ENCODE data around the gene KEL.

The KEL gene

DNA sequence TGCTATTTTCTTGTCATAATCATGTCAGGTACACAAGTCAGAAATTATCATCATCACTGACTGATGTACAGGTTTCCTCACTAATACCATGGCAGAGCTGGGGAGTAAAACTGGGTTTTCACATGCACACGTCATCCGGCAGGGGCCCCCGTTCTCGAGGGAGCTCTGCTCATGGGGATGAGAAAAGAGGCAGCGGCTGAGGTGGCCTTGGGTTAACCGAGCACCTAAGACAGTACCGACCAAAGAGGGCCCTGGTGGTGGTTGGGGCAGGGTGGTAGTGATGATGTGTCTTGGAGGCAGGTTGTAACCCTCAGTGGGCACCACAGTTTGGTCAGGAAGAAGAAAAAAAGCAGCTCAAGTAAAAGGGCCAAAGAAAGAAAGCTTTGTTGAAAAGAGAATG, 64.5 kb downstream of the KEL start:
- WGBS, 2 donors (ENCODE audit: extremely low coverage in 2 of 2, insufficient read length in 2 of 2, insufficient replicate concordance in 1 of 2) = no CpG with 5 or more reads among the region's 7 CpGs
- H3K36me3 ChIP-seq (replicated peaks in 1 of 2; ENCODE audit: control insufficient read depth in 2 of 2, insufficient read depth in 2 of 2, low read length in 2 of 2) = no peaks in the 10 kb centered on the region
- H2AFZ ChIP-seq (ENCODE audit: low read length) = no peak overlapping the region
- no peak overlapping the region for H3K14ac ChIP-seq (ENCODE audit: low read length)
- H4K8ac ChIP-seq (ENCODE audit: low read depth, low read length) = no peak overlapping the region
- no peaks in the 10 kb centered on the region for H3K9me3 ChIP-seq (replicated peaks in 1 of 2; ENCODE audit: control insufficient read depth in 2 of 2, insufficient read depth in 1 of 2, low read depth in 1 of 2, low read length in 2 of 2)
- peaks cover 0 to 9% of the 10 kb centered on the region in 2 donors for H3K4me1 ChIP-seq (ENCODE audit: control insufficient read depth in 2 of 2, insufficient read depth in 1 of 2, low read depth in 1 of 2, low read length in 2 of 2)
- no peak overlapping the region for H4K91ac ChIP-seq (ENCODE audit: low read depth, low read length, poor library complexity)
- H2BK12ac ChIP-seq (ENCODE audit: low read length) = no peak overlapping the region
- no peak overlapping the region for H3K4me3 ChIP-seq (ENCODE audit: low read length in 2 of 2)
- no peak for DNase-seq (ENCODE audit: low spot score)
- H2BK5ac ChIP-seq (ENCODE audit: low read length) = no peak overlapping the region
- no peaks in the 10 kb centered on the region for H3K79me1 ChIP-seq (ENCODE audit: low read depth, low read length)
- no peak overlapping the region for H3K9ac ChIP-seq (ENCODE audit: low read depth, low read length, poor library complexity)
- H2AK5ac ChIP-seq (ENCODE audit: low read depth, low read length) = no peak overlapping the region
- H3K27me3 ChIP-seq (ENCODE audit: control insufficient read depth in 3 of 3, insufficient read depth in 3 of 3, low read depth in 1 of 3, low read length in 3 of 3) = no peaks in the 10 kb centered on the region
- H3K23ac ChIP-seq (ENCODE audit: low read depth, low read length, poor library complexity) = no peak overlapping the region
- H2BK15ac ChIP-seq (ENCODE audit: low read length) = no peak overlapping the region
- no peak overlapping the region for H3K4me2 ChIP-seq (ENCODE audit: insufficient read depth, low read length, poor library complexity, severe bottlenecking)
- no peak overlapping the region for H2BK120ac ChIP-seq (ENCODE audit: low read depth, low read length)
- H3K27ac ChIP-seq (replicated peaks; ENCODE audit: low read length) = no peak overlapping the region
- no peak overlapping the region for H3K4ac ChIP-seq (ENCODE audit: low read length)
- H3K18ac ChIP-seq (ENCODE audit: low read length) = no peak overlapping the region

DNA sequence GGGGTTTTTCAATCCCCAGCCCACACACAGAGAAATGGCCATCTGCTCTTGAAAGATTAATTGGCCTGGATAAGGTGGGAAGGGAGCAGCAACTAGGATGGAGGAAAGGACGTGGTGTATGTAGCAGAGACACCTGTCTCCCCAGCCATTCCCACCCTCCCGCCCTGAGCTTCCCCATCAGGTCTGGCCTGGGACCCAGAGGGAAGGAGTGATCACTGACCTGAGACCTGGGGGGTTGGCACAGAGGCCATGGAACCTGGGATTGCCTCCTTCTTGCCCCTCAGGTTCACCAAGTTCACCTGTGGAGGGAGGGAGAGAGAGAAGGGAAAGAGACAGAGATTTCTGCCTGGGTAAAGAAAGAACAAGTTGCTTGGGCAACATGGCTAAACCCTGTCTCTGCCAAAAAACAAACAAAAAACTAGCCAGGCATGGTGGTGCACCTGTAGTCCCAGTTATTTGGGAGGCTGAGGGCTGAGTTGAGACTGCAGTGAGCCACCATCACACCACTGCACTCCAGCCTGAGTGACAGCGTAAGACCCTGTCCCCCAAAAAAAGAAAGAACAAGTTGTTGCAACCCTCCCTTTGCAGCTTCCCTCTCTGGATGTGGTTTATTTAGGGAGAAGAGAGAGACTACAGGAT, 65.3 kb downstream of the KEL start:
- Histone ChIP-seq H3K27me3 (ENCODE audit: control insufficient read depth in 3 of 3, insufficient read depth in 3 of 3, low read depth in 1 of 3, low read length in 3 of 3) (no peaks in the 10 kb centered on the region), H3K18ac (ENCODE audit: low read length) (no peak overlapping the region), H3K9me3 (replicated peaks in 1 of 2; ENCODE audit: control insufficient read depth in 2 of 2, insufficient read depth in 1 of 2, low read depth in 1 of 2, low read length in 2 of 2) (no peaks in the 10 kb centered on the region), H2AK5ac (ENCODE audit: low read depth, low read length) (no peak overlapping the region), H3K23ac (ENCODE audit: low read depth, low read length, poor library complexity) (no peak overlapping the region), H3K4me1 (ENCODE audit: control insufficient read depth in 2 of 2, insufficient read depth in 1 of 2, low read depth in 1 of 2, low read length in 2 of 2) (peaks cover 0 to 8% of the 10 kb centered on the region in 2 donors), H4K91ac (ENCODE audit: low read depth, low read length, poor library complexity) (no peak overlapping the region), H3K9ac (ENCODE audit: low read depth, low read length, poor library complexity) (no peak overlapping the region), H2BK120ac (ENCODE audit: low read depth, low read length) (no peak overlapping the region), H2BK12ac (ENCODE audit: low read length) (no peak overlapping the region), H3K14ac (ENCODE audit: low read length) (no peak overlapping the region), H3K4me2 (ENCODE audit: insufficient read depth, low read length, poor library complexity, severe bottlenecking) (no peak overlapping the region), H3K36me3 (replicated peaks in 1 of 2; ENCODE audit: control insufficient read depth in 2 of 2, insufficient read depth in 2 of 2, low read length in 2 of 2) (no peaks in the 10 kb centered on the region), H2AFZ (ENCODE audit: low read length) (no peak overlapping the region), H3K4me3 (ENCODE audit: low read length in 2 of 2) (no peak overlapping the region), H3K79me1 (ENCODE audit: low read depth, low read length) (no peaks in the 10 kb centered on the region), H4K8ac (ENCODE audit: low read depth, low read length) (no peak overlapping the region), H3K4ac (ENCODE audit: low read length) (no peak overlapping the region), H2BK5ac (ENCODE audit: low read length) (no peak overlapping the region), H2BK15ac (ENCODE audit: low read length) (no peak overlapping the region), H3K27ac (replicated peaks; ENCODE audit: low read length) (no peak overlapping the region)
- no CpG with 5 or more reads among the region's 3 CpGs for WGBS, 2 donors (ENCODE audit: extremely low coverage in 2 of 2, insufficient read length in 2 of 2, insufficient replicate concordance in 1 of 2)
- no peak for DNase-seq (ENCODE audit: low spot score)

DNA sequence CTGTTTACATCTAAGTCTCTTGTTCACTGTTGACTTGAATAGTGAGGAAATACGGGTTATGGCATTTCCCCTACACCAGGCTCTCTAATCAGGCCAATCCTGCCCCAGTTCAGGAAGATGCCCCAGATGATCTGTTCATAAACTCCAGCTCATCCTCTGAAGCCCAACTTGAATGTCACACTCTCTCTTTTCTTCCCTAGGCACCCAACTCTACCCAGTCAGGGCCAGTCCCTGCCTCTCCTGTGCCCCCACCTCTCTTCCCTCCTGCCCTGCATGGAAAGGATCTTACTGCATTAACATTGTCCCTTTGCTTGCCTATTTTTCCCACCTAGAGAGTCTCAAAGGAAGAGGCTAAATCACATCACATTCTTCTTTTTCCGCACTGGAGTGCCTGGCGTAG, 66.0 kb downstream of the KEL start:
- WGBS, 2 donors (ENCODE audit: extremely low coverage in 2 of 2, insufficient read length in 2 of 2, insufficient replicate concordance in 1 of 2) = no CpG with 5 or more reads among the region's 3 CpGs
- Histone ChIP-seq H2BK12ac (ENCODE audit: low read length) (no peak overlapping the region), H4K8ac (ENCODE audit: low read depth, low read length) (no peak overlapping the region)

DNA sequence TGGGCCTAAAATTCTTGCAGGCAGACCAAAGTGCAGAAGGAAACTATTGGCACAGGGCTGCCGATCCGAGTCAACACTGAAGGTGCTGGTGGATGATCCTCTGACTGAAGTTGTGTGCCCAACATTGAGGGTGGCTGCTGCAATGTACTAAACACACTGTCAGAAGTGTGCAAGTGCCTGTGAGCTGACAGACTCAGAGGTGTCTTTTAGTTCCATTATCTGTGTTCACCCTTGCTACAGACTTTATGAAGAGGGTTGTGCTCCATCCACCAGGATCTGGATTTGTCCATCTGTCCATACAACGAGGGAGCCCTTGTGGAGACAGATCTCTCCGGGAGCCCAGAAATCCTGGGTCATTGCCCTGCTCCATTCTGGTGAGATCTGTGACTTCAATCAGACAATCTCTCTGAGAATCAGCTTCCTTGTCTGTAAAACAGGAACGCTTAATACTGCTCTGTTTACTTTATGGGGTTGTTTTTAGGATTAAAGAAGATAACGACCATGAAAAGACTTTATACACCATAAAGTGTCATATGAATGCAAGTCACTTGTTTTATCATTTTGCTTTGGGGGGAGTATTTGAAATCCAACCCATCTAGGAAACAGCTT, 67.1 kb downstream of the KEL start:
- no peak overlapping the region for H2AFZ ChIP-seq (ENCODE audit: low read length)
- no peak overlapping the region for H2BK5ac ChIP-seq (ENCODE audit: low read length)
- no peak overlapping the region for H3K18ac ChIP-seq (ENCODE audit: low read length)
- H2BK120ac ChIP-seq (ENCODE audit: low read depth, low read length) = no peak overlapping the region
- H3K4ac ChIP-seq (ENCODE audit: low read length) = no peak overlapping the region
- no peak overlapping the region for H3K4me2 ChIP-seq (ENCODE audit: insufficient read depth, low read length, poor library complexity, severe bottlenecking)
- no peak for DNase-seq (ENCODE audit: low spot score)
- H2BK15ac ChIP-seq (ENCODE audit: low read length) = no peak overlapping the region
- no peak overlapping the region for H3K23ac ChIP-seq (ENCODE audit: low read depth, low read length, poor library complexity)
- no peaks in the 10 kb centered on the region for H3K79me1 ChIP-seq (ENCODE audit: low read depth, low read length)
- H3K36me3 ChIP-seq (replicated peaks in 1 of 2; ENCODE audit: control insufficient read depth in 2 of 2, insufficient read depth in 2 of 2, low read length in 2 of 2) = no peaks in the 10 kb centered on the region
- peaks cover 0 to 3% (median 0%) of the 10 kb centered on the region in 3 experiments for H3K27me3 ChIP-seq (ENCODE audit: control insufficient read depth in 3 of 3, insufficient read depth in 3 of 3, low read depth in 1 of 3, low read length in 3 of 3)
- peaks cover 0 to 4% of the 10 kb centered on the region in 2 donors for H3K9me3 ChIP-seq (replicated peaks in 1 of 2; ENCODE audit: control insufficient read depth in 2 of 2, insufficient read depth in 1 of 2, low read depth in 1 of 2, low read length in 2 of 2)
- no peak overlapping the region for H4K91ac ChIP-seq (ENCODE audit: low read depth, low read length, poor library complexity)
- no peak overlapping the region for H2BK12ac ChIP-seq (ENCODE audit: low read length)
- H3K4me1 ChIP-seq (ENCODE audit: control insufficient read depth in 2 of 2, insufficient read depth in 1 of 2, low read depth in 1 of 2, low read length in 2 of 2) = peaks cover 0 to 9% of the 10 kb centered on the region in 2 donors
- no peak overlapping the region for H3K4me3 ChIP-seq (ENCODE audit: low read length in 2 of 2)
- WGBS, 2 donors (ENCODE audit: extremely low coverage in 2 of 2, insufficient read length in 2 of 2, insufficient replicate concordance in 1 of 2) = no CpG with 5 or more reads among the region's 6 CpGs
- H3K14ac ChIP-seq (ENCODE audit: low read length) = no peak overlapping the region
- no peak overlapping the region for H3K9ac ChIP-seq (ENCODE audit: low read depth, low read length, poor library complexity)
- no peak overlapping the region for H3K27ac ChIP-seq (replicated peaks; ENCODE audit: low read length)
- no peak overlapping the region for H2AK5ac ChIP-seq (ENCODE audit: low read depth, low read length)
- H4K8ac ChIP-seq (ENCODE audit: low read depth, low read length) = no peak overlapping the region

More for the DNA sequence above, 66.0 kb downstream of the KEL start:
- H3K27me3 ChIP-seq (ENCODE audit: control insufficient read depth in 3 of 3, insufficient read depth in 3 of 3, low read depth in 1 of 3, low read length in 3 of 3) = no peaks in the 10 kb centered on the region
- no peak overlapping the region for H2BK5ac ChIP-seq (ENCODE audit: low read length)
- no peak overlapping the region for H3K4me3 ChIP-seq (ENCODE audit: low read length in 2 of 2)
- no peaks in the 10 kb centered on the region for H3K79me1 ChIP-seq (ENCODE audit: low read depth, low read length)
- no peak overlapping the region for H3K4ac ChIP-seq (ENCODE audit: low read length)
- DNase-seq (ENCODE audit: low spot score) = no peak
- no peak overlapping the region for H2AFZ ChIP-seq (ENCODE audit: low read length)
- no peak overlapping the region for H3K18ac ChIP-seq (ENCODE audit: low read length)
- no peaks in the 10 kb centered on the region for H3K36me3 ChIP-seq (replicated peaks in 1 of 2; ENCODE audit: control insufficient read depth in 2 of 2, insufficient read depth in 2 of 2, low read length in 2 of 2)
- no peak overlapping the region for H3K14ac ChIP-seq (ENCODE audit: low read length)
- no peak overlapping the region for H2BK15ac ChIP-seq (ENCODE audit: low read length)
- H4K91ac ChIP-seq (ENCODE audit: low read depth, low read length, poor library complexity) = no peak overlapping the region
- H3K9ac ChIP-seq (ENCODE audit: low read depth, low read length, poor library complexity) = no peak overlapping the region
- no peaks in the 10 kb centered on the region for H3K9me3 ChIP-seq (replicated peaks in 1 of 2; ENCODE audit: control insufficient read depth in 2 of 2, insufficient read depth in 1 of 2, low read depth in 1 of 2, low read length in 2 of 2)
- H3K4me1 ChIP-seq (ENCODE audit: control insufficient read depth in 2 of 2, insufficient read depth in 1 of 2, low read depth in 1 of 2, low read length in 2 of 2) = peaks cover 0 to 6% of the 10 kb centered on the region in 2 donors
- H2BK120ac ChIP-seq (ENCODE audit: low read depth, low read length) = no peak overlapping the region
- H3K27ac ChIP-seq (replicated peaks; ENCODE audit: low read length) = no peak overlapping the region
- no peak overlapping the region for H3K23ac ChIP-seq (ENCODE audit: low read depth, low read length, poor library complexity)
- no peak overlapping the region for H3K4me2 ChIP-seq (ENCODE audit: insufficient read depth, low read length, poor library complexity, severe bottlenecking)
- H2AK5ac ChIP-seq (ENCODE audit: low read depth, low read length) = no peak overlapping the region
